ENCODE measurements around the gene CES2.
A peak's percentile ranks its signal among the peaks of the same experiment; 100 is the strongest.
"Not testable (repeated sequence)": the region's sequence is repeated elsewhere in the genome, so short reads cannot be mapped to it uniquely, and the experiment has no call there.

CES2 gene

DNA sequence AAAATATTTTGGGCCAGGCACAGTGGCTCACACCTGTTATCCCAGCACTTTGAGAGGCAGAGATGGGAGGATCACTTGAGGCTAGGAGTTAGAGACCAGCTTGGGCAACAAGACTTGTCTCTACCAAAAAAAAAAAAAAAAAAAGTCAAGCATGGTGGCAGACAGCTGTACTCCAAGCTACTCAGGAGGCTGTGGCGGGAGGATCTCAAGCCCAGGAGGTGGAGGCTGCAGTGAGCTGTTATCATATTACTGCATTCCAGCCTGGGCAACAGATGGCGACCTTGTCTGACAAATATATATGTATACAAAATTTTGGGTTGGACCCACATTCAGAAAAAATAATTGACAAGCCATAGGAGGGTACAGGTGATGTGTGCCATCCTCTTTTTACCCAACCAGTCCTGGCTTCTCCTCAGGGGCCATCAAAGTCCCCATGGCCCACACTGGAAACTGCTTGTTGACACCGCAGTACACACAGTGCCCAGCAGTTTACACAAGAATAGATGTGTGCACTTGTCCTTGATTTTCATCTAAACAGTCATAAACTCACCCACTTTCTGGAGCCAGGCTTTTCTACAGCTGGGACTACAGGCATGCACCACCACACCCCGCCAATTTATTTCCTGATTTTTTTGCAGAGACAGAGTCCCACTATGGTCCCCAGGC lies 1.7 kb downstream of the CES2 start:
- DNase-seq: no peak

- DNase-seq: no peak
Measured at GRCh38 chr16:66937725-66938337, 2.5 kb downstream of the CES2 start.

- DNase-seq: no peak
Measured at GRCh38 chr16:66939366-66939765, 4.0 kb downstream of the CES2 start.

DNA sequence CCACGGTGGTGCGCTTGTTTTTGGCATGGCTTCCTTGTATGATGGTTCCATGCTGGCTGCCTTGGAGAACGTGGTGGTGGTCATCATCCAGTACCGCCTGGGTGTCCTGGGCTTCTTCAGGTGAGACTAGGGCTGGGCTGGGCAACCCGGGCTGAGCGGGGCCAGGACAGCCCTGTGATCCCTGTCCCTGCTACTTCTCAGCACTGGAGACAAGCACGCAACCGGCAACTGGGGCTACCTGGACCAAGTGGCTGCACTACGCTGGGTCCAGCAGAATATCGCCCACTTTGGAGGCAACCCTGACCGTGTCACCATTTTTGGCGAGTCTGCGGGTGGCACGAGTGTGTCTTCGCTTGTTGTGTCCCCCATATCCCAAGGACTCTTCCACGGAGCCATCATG lies 4.9 kb downstream of the CES2 start:
- no peak for DNase-seq

DNA sequence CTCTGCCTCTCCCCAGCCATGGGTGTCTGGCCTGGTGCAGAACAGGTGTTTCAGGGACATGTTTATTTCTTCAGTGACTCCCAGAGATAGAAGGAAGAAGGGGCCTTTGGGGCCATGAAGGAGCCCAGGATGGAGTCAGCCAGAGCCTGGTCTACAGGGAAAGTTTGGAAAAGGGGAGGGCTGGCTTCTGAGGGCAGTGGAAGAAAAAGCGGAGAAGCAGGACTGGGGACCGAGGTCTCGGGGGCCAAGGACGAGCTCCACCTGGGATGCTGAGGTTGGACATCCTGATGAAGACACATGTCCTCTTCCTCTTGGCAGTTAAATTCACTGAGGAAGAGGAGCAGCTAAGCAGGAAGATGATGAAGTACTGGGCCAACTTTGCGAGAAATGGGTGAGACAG lies 7.7 kb downstream of the CES2 start:
- no peak for DNase-seq

GRCh38 chr16:66943426-66944053 lies 8.2 kb downstream of the CES2 start:
- no peak for DNase-seq

- no peak for DNase-seq
Measured at GRCh38 chr16:66944054-66944441, 8.7 kb downstream of the CES2 start.

DNA sequence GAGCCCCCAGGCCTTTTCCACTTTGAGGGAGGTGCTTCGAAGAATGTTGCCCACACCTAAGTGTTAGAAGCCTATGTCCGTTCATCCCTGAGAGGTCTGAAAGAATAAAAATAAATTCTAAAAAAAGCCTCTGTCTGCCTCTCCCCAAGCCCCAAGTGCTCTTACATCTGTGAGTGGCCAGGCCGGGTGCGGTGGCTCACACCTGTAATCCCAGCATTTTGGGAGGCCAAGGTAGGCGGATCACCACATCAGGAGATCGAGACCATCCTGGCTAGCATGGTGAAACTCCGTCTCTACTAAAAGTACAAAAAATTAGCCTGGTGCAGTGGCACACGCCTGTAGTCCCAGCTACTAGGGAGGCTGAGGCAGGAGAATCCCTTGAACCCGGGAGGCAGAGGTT lies 9.7 kb downstream of the CES2 start:
- DNase-seq: not testable (repeated sequence)

- no peak for DNase-seq
Measured at GRCh38 chr16:66945939-66946338, 10.6 kb downstream of the CES2 start.

DNA sequence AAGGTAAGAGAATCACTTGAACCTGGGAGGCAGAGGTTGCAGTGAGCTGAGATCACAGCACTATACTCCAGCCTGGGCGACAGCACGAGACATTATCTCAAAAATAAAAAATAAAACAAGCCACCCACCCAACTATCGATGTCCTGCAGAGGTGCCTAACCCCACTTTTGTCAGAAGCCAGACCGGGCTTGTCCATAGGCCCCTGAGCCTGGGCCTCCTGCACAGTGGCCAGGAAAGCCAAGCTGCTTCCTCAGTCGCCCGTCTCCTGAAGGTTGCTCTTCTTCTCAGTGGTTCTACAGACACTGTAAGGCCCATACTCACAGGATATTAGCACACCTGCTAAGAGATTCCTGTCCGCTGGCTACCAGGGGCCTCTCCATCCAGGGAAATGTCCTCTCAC lies 11.2 kb downstream of the CES2 start:
- DNase-seq: no peak

- DNase-seq: no peak
Measured at GRCh38 chr16:66946974-66947301, 11.6 kb downstream of the CES2 start.

GRCh38 chr16:66947302-66948065 lies 12.2 kb downstream of the CES2 start:
- peak; percentile 1 for DNase-seq

- DNase-seq: no peak
Measured at GRCh38 chr16:66948134-66948836, 13.0 kb downstream of the CES2 start.

- no peak for DNase-seq
Measured at GRCh38 chr16:66948837-66949225, 13.5 kb downstream of the CES2 start.

DNA sequence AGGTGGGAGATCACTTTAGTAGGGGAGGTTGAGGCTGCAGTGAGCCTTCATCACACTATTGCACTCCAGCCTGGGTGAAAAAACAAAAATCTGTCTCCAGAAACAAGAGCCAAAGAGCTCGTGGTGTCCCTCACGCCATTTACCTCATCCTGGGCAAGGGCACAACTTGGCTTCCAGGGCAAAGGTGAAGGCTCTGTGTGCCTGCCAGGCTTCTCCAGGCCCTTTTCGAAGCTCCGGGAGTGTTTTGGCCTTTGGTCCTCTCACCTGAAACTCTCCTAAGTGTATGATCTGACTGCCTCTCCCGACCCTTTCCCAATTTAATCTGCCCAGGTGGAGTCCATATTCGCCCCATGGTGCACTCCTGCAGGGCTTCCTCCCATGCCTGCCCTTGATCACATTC lies 14.2 kb downstream of the CES2 start:
- no peak for DNase-seq

- DNase-seq: no peak
Measured at GRCh38 chr16:66950437-66950836, 15.1 kb downstream of the CES2 start.

GRCh38 chr16:66950971-66951790 lies 15.9 kb downstream of the CES2 start:
- DNase-seq: no peak

GRCh38 chr16:66952430-66953110 lies 17.3 kb downstream of the CES2 start:
- no peak for DNase-seq

DNA sequence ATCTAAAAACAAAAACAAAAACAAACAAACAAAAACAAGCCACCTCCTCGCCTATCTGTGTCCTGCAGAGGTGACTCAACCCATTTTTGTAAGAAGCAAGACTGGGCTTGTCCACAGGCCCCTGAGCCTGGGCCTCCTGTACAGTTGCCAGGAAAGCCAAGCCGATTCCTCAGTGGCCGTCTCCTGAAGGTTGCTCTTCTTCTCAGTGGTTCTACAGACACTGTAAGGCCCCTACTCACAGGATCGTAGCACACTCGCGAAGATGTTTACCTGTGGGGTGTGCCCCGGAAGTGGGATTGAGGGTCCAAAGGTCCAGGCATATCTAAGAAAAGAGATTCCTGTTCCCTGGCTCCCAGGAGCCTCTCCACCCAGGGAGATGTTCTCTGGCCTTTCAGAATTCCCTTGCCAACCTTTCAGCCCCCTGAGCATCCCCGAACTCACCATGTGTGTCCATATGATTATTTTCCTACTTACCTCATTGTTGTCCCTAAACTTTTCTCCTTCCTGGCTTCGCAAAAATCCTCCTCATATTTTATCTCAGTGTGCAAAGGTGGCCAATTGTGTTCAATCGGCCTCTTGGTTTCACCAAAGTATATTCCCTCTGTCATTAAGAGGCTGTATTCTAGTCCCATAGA lies 18.3 kb downstream of the CES2 start:
- no peak for DNase-seq

DNA sequence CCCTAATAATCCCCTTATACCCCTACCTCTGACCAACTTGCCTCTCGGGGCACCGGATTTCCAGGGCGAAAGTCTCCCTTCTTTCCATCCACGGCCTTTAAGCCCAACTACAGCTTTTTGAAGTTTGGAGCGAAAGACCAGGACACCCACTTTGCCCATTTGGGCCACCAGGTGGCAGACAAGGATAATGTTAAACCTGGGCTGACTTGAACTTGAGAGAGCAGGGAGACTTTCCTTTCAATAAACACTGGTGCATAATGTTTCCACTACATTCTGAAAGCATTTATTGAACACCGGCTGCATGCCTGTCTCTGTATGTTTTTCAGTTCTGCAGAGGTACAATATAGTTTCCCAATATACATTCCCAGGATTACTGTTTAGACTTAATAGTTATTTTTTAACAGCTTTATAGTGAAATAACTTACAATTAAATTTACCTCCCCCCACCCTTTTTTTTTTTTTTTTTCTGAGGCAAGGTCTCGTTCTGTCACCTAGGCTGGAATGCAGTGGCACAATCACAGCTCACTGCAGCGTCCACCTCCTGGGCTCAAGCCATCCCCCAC lies 18.9 kb downstream of the CES2 start:
- peak; percentile 19 for DNase-seq
